ENCODE results near the gene SCAF8. TPM values are rescaled to one million over a fixed set of nuclear protein-coding genes. Genes with fewer than 3 reads are reported as not detected.

The SCAF8 gene
- total and polyA plus RNA-seq, 2 of the 4 experiments (the other 2 are of a cell fraction): 16.1 to 23.5 TPM

DNA sequence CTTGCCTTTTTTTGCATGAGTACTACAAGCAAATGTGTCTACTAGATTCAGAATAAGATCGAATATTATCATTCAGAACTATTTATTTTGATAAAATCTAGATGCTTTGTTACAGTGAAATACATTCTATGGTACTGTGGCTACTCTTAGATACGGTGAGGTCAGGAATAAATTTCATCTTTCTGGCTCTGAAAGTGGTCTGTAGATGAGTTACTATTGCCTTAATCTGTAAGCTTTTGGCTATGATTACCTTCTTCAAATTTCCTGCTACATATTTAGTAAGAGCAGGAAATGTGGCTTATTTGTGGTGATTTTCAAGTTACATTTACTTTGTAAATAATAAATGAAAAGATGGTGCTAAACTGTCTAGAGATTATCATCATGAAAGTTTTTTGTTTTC is 50.0 kb downstream of the SCAF8 start:
- CTCF ChIA-PET: no interaction called here
- dilution Hi-C loops (cut with HindIII; ENCODE audit: low sequenced_read_pairs, unreplicated experiment): no loop called here

More for the DNA sequence above, 50.0 kb downstream of the SCAF8 start:
- Histone ChIP-seq H2BK5ac (ENCODE audit: low read depth, low read length, poor library complexity, severe bottlenecking) (no peak overlapping the region), H3K18ac (ENCODE audit: low read depth, low read length) (no peak overlapping the region), H4K8ac (ENCODE audit: low read depth in 2 of 2, low read length in 2 of 2) (no peak overlapping the region), H3K79me1 (ENCODE audit: low read depth in 1 of 2, low read length in 2 of 2) (peaks cover 37 to 77% of the 10 kb centered on the region in 2 experiments), H2BK120ac (ENCODE audit: low read depth, low read length) (no peak overlapping the region), H3K4me3 (ENCODE audit: insufficient read depth, low read depth, low read length) (no peak overlapping the region), H3K9me3 (ENCODE audit: control insufficient read depth, insufficient read depth, low read length) (no peaks in the 10 kb centered on the region), H3K36me3 (ENCODE audit: control insufficient read depth, insufficient read depth, low read length) (peaks cover 10% of the 10 kb centered on the region), H4K5ac (ENCODE audit: low read depth, low read length) (no peak overlapping the region), H3K14ac (replicated peaks; ENCODE audit: low read depth, low read length) (no peak overlapping the region), H4K91ac (ENCODE audit: insufficient read depth, low read depth, low read length) (no peak overlapping the region), H3K23ac (ENCODE audit: low read depth, low read length) (no peak overlapping the region), H3K4ac (ENCODE audit: low read depth, low read length) (no peak overlapping the region), H2AK5ac (ENCODE audit: low read depth, low read length) (no peak overlapping the region), H4K20me1 (ENCODE audit: insufficient read depth, low read length) (peaks cover 38% of the 10 kb centered on the region; the same call in 1 of the 2 replicates), H3K9me1 (ENCODE audit: insufficient read depth, low read length) (peaks cover 6% of the 10 kb centered on the region; the same call in 1 of the 2 replicates), H2BK15ac (ENCODE audit: low read depth, low read length) (no peak overlapping the region), H2BK20ac (ENCODE audit: low read depth, low read length) (no peak overlapping the region), H2AK9ac (replicated peaks; ENCODE audit: low read depth, low read length, poor library complexity) (no peak overlapping the region), H3K9ac (ENCODE audit: low read depth, low read length) (no peak overlapping the region), H3K4me2 (ENCODE audit: low read depth, low read length) (no peak overlapping the region), H3K56ac (ENCODE audit: extremely low read depth, insufficient read depth, low read length) (no peak overlapping the region), H2AFZ (replicated peaks; ENCODE audit: low read length, poor library complexity) (no peak overlapping the region), H3K4me1 (ENCODE audit: control insufficient read depth, insufficient read depth, low read length) (no peaks in the 10 kb centered on the region), H3K27ac (ENCODE audit: insufficient read depth, low read length) (no peak overlapping the region), H3K27me3 (ENCODE audit: control insufficient read depth, insufficient read depth, low read length) (no peaks in the 10 kb centered on the region)
- POLR2A ChIA-PET (ENCODE audit: unreplicated experiment): no interaction called here
- DNase-seq: no peak
- WGBS, 2 experiments (ENCODE audit: extremely low coverage in 2 of 2, insufficient read length in 1 of 2): no CpG with 5 or more reads among the region's 2 CpGs
- ATAC-seq (ENCODE audit: low read depth): no peak
- intact Hi-C loops (cut with micrococcal nuclease): no loop called here
- no TSS peak for BruUV-seq (replicated peaks)
- in situ Hi-C loops (cut with MboI; ENCODE audit: low sequenced_read_pairs): no loop called here
- TF ChIP-seq BHLHE40 (IDR thresholded peaks at IDR 0.05; ENCODE audit: low read depth, low read length): no peak
- no peak for TF ChIP-seq NFE2L2 (IDR thresholded peaks at IDR 0.05; ENCODE audit: low read depth, low read length)
- no peak for TF ChIP-seq CHD1 (IDR thresholded peaks at IDR 0.05; ENCODE audit: low read depth, low read length)
- no peak for TF ChIP-seq ELK1 (IDR thresholded peaks at IDR 0.05; ENCODE audit: borderline replicate concordance, low read depth, low read length)
